HepG2 (cell line): ENCODE measurements around the gene C4orf54.

ENCODE experiments used
- BRCA1 ChIP-seq: sonication (generic); formaldehyde crosslinking; IDR thresholded peaks from 2 replicates; pipeline ENCODE4 v1.4.0; 2020; ENCODE audit warnings: missing genetic modification reagents
- EHMT2 ChIP-seq: fragments of 200-600 bp; sonication (generic); IDR thresholded peaks from 2 replicates; pipeline ENCODE4 v1.7.0; 2017; ENCODE audit warnings: antibody characterized with exemption, low read depth, low read length, borderline replicate concordance
- JUNB ChIP-seq: sonication (generic); formaldehyde crosslinking; IDR thresholded peaks from 2 replicates; pipeline ENCODE4 v1.8.0; 2022; ENCODE audit warnings: missing genetic modification reagents, mild to moderate bottlenecking, borderline replicate concordance
- PHF21A ChIP-seq: sonication (generic); formaldehyde crosslinking; IDR thresholded peaks from 2 replicates; pipeline ENCODE4 v1.5.0; 2020; ENCODE audit warnings: mild to moderate bottlenecking, missing genetic modification reagents
- RAD21 ChIP-seq: fragments of 450-650 bp; formaldehyde crosslinking; IDR thresholded peaks from 2 replicates; pipeline ENCODE4 v1.5.0; 2020; ENCODE audit warnings: mild to moderate bottlenecking
- RAD51 ChIP-seq: fragments of 450-650 bp; IDR thresholded peaks from 2 replicates; pipeline ENCODE4 v1.6.1; 2016; ENCODE audit warnings: borderline replicate concordance
- RELA ChIP-seq: sonication (generic); formaldehyde crosslinking; IDR thresholded peaks from 2 replicates; pipeline ENCODE4 v1.4.0; 2020; ENCODE audit warnings: missing genetic modification reagents
- SMC3 ChIP-seq: IDR thresholded peaks from 2 replicates; pipeline ENCODE4 v1.6.1; 2011; ENCODE audit warnings: low read length, improper control_type of control experiment
- SOX13 ChIP-seq, 3 experiments: fragments of 450-650 bp in 1 of 3; sonication (generic) in 1 of 3; formaldehyde crosslinking in 1 of 3; IDR thresholded peaks in 2 of 3; conservative IDR thresholded peaks in 1 of 3; 2 replicates each; pipeline versions ENCODE4 v1.5.0 to v1.6.1; 2016 to 2020; ENCODE audit warnings: antibody characterized with exemption in 1 of 3, mild to moderate bottlenecking in 1 of 3, missing compliant biosample characterization in 1 of 3, missing genetic modification reagents in 1 of 3, moderate library complexity in 1 of 3
- SP140L ChIP-seq: sonication (generic); formaldehyde crosslinking; IDR thresholded peaks from 2 replicates; pipeline ENCODE4 v1.4.0; 2020; ENCODE audit warnings: missing genetic modification reagents, borderline replicate concordance
- ZSCAN20 ChIP-seq: sonication (generic); formaldehyde crosslinking; IDR thresholded peaks from 2 replicates; pipeline ENCODE4 v1.4.0; 2020; ENCODE audit warnings: missing genetic modification reagents, mild to moderate bottlenecking, borderline replicate concordance
- TF ChIP-seq, protein P1 (sequence below): sonication (generic); formaldehyde crosslinking; IDR thresholded peaks from 2 replicates; pipeline ENCODE4 v1.5.1; 2020; ENCODE audit warnings: mild to moderate bottlenecking, missing genetic modification reagents, borderline replicate concordance
- TF ChIP-seq, protein P2 (sequence below): sonication (generic); formaldehyde crosslinking; IDR thresholded peaks from 2 replicates; pipeline ENCODE4 v1.9.0; 2021; ENCODE audit warnings: missing genetic modification reagents, borderline replicate concordance
- TF ChIP-seq, protein P3 (sequence below): sonication (generic); formaldehyde crosslinking; IDR thresholded peaks from 2 replicates; pipeline ENCODE4 v1.8.1; 2023; ENCODE audit warnings: missing genetic modification reagents, inconsistent platforms, borderline replicate concordance

DNA sequence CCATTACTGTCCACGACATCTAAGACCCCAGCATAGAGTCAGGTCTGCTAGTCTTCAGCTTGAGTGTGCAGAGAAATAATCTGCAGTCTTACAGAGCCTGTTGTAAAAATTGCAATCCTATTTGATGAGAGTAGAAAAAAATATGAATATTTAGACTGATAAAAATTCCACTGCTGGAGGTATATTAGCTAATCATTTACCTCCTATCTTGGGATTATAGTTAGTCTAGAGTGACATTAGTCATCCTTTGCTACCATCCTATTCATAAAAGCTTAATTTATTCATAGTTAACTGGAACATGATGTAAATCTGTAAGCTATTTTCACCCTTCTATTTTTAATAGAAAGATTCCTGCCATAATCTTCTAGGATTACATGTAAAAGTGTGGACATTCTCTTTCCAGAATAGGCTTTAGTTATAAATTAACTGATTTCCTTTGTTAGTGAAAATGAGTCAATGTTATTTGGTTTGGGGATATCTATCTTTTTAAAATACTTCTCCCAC lies 26.7 kb downstream of the C4orf54 start:
- TF ChIP-seq EHMT2 (no peak), RAD51 (no peak), RAD21 (no peak), BRCA1 (CRISPR knock-in tag) (no peak), ZSCAN20 (CRISPR knock-in tag) (no peak), RELA (CRISPR knock-in tag) (no peak), SMC3 (no peak), JUNB (CRISPR knock-in tag) (no peak), SOX13 (IDR thresholded peaks at IDR 0.05) (no peak), SOX13 (CRISPR knock-in tag; conservative IDR thresholded peaks at IDR 0.05 in 1 of 2, IDR thresholded peaks at IDR 0.05 in 1 of 2) (no peak), PHF21A (CRISPR knock-in tag) (no peak), SP140L (CRISPR knock-in tag) (no peak)
- TF ChIP-seq, protein P1, sequence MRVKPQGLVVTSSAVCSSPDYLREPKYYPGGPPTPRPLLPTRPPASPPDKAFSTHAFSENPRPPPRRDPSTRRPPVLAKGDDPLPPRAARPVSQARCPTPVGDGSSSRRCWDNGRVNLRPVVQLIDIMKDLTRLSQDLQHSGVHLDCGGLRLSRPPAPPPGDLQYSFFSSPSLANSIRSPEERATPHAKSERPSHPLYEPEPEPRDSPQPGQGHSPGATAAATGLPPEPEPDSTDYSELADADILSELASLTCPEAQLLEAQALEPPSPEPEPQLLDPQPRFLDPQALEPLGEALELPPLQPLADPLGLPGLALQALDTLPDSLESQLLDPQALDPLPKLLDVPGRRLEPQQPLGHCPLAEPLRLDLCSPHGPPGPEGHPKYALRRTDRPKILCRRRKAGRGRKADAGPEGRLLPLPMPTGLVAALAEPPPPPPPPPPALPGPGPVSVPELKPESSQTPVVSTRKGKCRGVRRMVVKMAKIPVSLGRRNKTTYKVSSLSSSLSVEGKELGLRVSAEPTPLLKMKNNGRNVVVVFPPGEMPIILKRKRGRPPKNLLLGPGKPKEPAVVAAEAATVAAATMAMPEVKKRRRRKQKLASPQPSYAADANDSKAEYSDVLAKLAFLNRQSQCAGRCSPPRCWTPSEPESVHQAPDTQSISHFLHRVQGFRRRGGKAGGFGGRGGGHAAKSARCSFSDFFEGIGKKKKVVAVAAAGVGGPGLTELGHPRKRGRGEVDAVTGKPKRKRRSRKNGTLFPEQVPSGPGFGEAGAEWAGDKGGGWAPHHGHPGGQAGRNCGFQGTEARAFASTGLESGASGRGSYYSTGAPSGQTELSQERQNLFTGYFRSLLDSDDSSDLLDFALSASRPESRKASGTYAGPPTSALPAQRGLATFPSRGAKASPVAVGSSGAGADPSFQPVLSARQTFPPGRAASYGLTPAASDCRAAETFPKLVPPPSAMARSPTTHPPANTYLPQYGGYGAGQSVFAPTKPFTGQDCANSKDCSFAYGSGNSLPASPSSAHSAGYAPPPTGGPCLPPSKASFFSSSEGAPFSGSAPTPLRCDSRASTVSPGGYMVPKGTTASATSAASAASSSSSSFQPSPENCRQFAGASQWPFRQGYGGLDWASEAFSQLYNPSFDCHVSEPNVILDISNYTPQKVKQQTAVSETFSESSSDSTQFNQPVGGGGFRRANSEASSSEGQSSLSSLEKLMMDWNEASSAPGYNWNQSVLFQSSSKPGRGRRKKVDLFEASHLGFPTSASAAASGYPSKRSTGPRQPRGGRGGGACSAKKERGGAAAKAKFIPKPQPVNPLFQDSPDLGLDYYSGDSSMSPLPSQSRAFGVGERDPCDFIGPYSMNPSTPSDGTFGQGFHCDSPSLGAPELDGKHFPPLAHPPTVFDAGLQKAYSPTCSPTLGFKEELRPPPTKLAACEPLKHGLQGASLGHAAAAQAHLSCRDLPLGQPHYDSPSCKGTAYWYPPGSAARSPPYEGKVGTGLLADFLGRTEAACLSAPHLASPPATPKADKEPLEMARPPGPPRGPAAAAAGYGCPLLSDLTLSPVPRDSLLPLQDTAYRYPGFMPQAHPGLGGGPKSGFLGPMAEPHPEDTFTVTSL (CRISPR knock-in tag), result no peak
- TF ChIP-seq, protein P2, sequence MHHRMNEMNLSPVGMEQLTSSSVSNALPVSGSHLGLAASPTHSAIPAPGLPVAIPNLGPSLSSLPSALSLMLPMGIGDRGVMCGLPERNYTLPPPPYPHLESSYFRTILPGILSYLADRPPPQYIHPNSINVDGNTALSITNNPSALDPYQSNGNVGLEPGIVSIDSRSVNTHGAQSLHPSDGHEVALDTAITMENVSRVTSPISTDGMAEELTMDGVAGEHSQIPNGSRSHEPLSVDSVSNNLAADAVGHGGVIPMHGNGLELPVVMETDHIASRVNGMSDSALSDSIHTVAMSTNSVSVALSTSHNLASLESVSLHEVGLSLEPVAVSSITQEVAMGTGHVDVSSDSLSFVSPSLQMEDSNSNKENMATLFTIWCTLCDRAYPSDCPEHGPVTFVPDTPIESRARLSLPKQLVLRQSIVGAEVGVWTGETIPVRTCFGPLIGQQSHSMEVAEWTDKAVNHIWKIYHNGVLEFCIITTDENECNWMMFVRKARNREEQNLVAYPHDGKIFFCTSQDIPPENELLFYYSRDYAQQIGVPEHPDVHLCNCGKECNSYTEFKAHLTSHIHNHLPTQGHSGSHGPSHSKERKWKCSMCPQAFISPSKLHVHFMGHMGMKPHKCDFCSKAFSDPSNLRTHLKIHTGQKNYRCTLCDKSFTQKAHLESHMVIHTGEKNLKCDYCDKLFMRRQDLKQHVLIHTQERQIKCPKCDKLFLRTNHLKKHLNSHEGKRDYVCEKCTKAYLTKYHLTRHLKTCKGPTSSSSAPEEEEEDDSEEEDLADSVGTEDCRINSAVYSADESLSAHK, result no peak
- TF ChIP-seq, protein P3, sequence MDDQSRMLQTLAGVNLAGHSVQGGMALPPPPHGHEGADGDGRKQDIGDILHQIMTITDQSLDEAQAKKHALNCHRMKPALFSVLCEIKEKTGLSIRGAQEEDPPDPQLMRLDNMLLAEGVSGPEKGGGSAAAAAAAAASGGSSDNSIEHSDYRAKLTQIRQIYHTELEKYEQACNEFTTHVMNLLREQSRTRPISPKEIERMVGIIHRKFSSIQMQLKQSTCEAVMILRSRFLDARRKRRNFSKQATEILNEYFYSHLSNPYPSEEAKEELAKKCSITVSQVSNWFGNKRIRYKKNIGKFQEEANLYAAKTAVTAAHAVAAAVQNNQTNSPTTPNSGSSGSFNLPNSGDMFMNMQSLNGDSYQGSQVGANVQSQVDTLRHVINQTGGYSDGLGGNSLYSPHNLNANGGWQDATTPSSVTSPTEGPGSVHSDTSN, result no peak
